ENCODE data around the gene LTBP3.

GRCh38 chr11:65554842-65555430 is 3.2 kb downstream of the LTBP3 start:
- TF ChIP-seq YY1 (IDR thresholded peaks at IDR 0.05; ENCODE audit: insufficient read depth, insufficient read length) (no peak), SUZ12 (IDR thresholded peaks at IDR 0.05; ENCODE audit: extremely low read depth, insufficient read depth, insufficient read length) (no peak)

All from NT2/D1 (cell line).